ENCODE data around the gene ERP29. TPM values are rescaled to one million over a fixed set of nuclear protein-coding genes. Genes with fewer than 3 reads are reported as not detected.

Gene ERP29
- total RNA-seq, 1 donor: 77.4 TPM

- no peak for TF ChIP-seq CTCF (IDR thresholded peaks at IDR 0.05; ENCODE audit: extremely low read depth, low read depth, low read length)
These were observed 11.7 kb upstream of the ERP29 start for GRCh38 chr12:112001576-112001975.

GRCh38 chr12:112004041-112004440, 9.2 kb upstream of the ERP29 start:
- DNase-seq (ENCODE audit: insufficient read length, low spot score, missing footprints): no peak
- Histone ChIP-seq H3K4me2 (ENCODE audit: insufficient read depth, low read length) (no peak overlapping the region), H3K27ac (ENCODE audit: low read depth, low read length) (no peak overlapping the region), H3K9me3 (ENCODE audit: low read depth, low read length) (no peaks in the 10 kb centered on the region), H3K79me2 (ENCODE audit: insufficient read depth, low read length) (no peaks in the 10 kb centered on the region), H3K4me3 (ENCODE audit: insufficient read depth, low read length) (no peak overlapping the region), H4K20me1 (ENCODE audit: insufficient read depth, low read length) (no peaks in the 10 kb centered on the region), H3K4me1 (ENCODE audit: insufficient read depth, low read length) (peaks cover 16% of the 10 kb centered on the region), H2AFZ (ENCODE audit: low read length) (no peak overlapping the region), H3K27me3 (ENCODE audit: insufficient read depth, low read length) (no peaks in the 10 kb centered on the region), H3K36me3 (ENCODE audit: insufficient read depth, low read length) (no peaks in the 10 kb centered on the region)
- no peak for TF ChIP-seq CTCF (IDR thresholded peaks at IDR 0.05; ENCODE audit: extremely low read depth, low read depth, low read length)

More at GRCh38 chr12:112001576-112001975, 11.7 kb upstream of the ERP29 start:
- no peak for DNase-seq (ENCODE audit: insufficient read length, low spot score, missing footprints)
- Histone ChIP-seq H3K4me2 (ENCODE audit: insufficient read depth, low read length) (no peak overlapping the region), H3K9me3 (ENCODE audit: low read depth, low read length) (no peaks in the 10 kb centered on the region), H3K27ac (ENCODE audit: low read depth, low read length) (no peak overlapping the region), H2AFZ (ENCODE audit: low read length) (no peak overlapping the region), H3K36me3 (ENCODE audit: insufficient read depth, low read length) (no peaks in the 10 kb centered on the region), H3K4me3 (ENCODE audit: insufficient read depth, low read length) (no peak overlapping the region), H3K4me1 (ENCODE audit: insufficient read depth, low read length) (peaks cover 16% of the 10 kb centered on the region), H3K27me3 (ENCODE audit: insufficient read depth, low read length) (no peaks in the 10 kb centered on the region), H4K20me1 (ENCODE audit: insufficient read depth, low read length) (no peaks in the 10 kb centered on the region), H3K79me2 (ENCODE audit: insufficient read depth, low read length) (no peaks in the 10 kb centered on the region)

- Histone ChIP-seq H3K27me3 (ENCODE audit: insufficient read depth, low read length) (no peaks in the 10 kb centered on the region), H4K20me1 (ENCODE audit: insufficient read depth, low read length) (no peaks in the 10 kb centered on the region), H3K4me3 (ENCODE audit: insufficient read depth, low read length) (no peak overlapping the region), H3K4me2 (ENCODE audit: insufficient read depth, low read length) (peak overlapping the region; percentile 12), H3K27ac (ENCODE audit: low read depth, low read length) (no peak overlapping the region), H3K4me1 (ENCODE audit: insufficient read depth, low read length) (peaks cover 14% of the 10 kb centered on the region), H3K36me3 (ENCODE audit: insufficient read depth, low read length) (no peaks in the 10 kb centered on the region), H3K9me3 (ENCODE audit: low read depth, low read length) (no peaks in the 10 kb centered on the region), H3K79me2 (ENCODE audit: insufficient read depth, low read length) (no peaks in the 10 kb centered on the region), H2AFZ (ENCODE audit: low read length) (peak overlapping the region; percentile 58)
- TF ChIP-seq CTCF (IDR thresholded peaks at IDR 0.05; ENCODE audit: extremely low read depth, low read depth, low read length): no peak
- DNase-seq (ENCODE audit: insufficient read length, low spot score, missing footprints): no peak
These were observed 7.5 kb upstream of the ERP29 start for GRCh38 chr12:112005419-112006395.

GRCh38 chr12:112007945-112008344, 5.3 kb upstream of the ERP29 start:
- Histone ChIP-seq H3K4me1 (ENCODE audit: insufficient read depth, low read length) (peaks cover 18% of the 10 kb centered on the region), H3K27me3 (ENCODE audit: insufficient read depth, low read length) (no peaks in the 10 kb centered on the region), H3K36me3 (ENCODE audit: insufficient read depth, low read length) (no peaks in the 10 kb centered on the region), H3K4me2 (ENCODE audit: insufficient read depth, low read length) (no peak overlapping the region), H3K27ac (ENCODE audit: low read depth, low read length) (no peak overlapping the region), H2AFZ (ENCODE audit: low read length) (no peak overlapping the region), H3K79me2 (ENCODE audit: insufficient read depth, low read length) (peaks cover 17% of the 10 kb centered on the region), H3K4me3 (ENCODE audit: insufficient read depth, low read length) (no peak overlapping the region), H4K20me1 (ENCODE audit: insufficient read depth, low read length) (no peaks in the 10 kb centered on the region), H3K9me3 (ENCODE audit: low read depth, low read length) (no peaks in the 10 kb centered on the region)
- DNase-seq (ENCODE audit: insufficient read length, low spot score, missing footprints): no peak
- TF ChIP-seq CTCF (IDR thresholded peaks at IDR 0.05; ENCODE audit: extremely low read depth, low read depth, low read length): no peak

Measured in osteoblast (primary cell).